SU-DHL-6 (cell line): ENCODE measurements around the gene CHMP4B.
A peak's percentile ranks its signal among the peaks of the same experiment; 100 is the strongest.

ENCODE experiments used
- H2AFZ ChIP-seq: fragments of 200-600 bp; sonication (generic); 2 replicates; pipeline ENCODE4 v1.6.1; 2014; ENCODE audit warnings: low read depth, mild to moderate bottlenecking, moderate library complexity, mixed read lengths, antibody characterized with exemption, low read length; ENCODE audit not compliant: severe bottlenecking
- H3F3A ChIP-seq: fragments of 200-600 bp; shearing (Covaris generic); 2 replicates; pipeline ENCODE4 v1.6.0; 2016; ENCODE audit warnings: antibody characterized with exemption, mild to moderate bottlenecking; ENCODE audit not compliant: insufficient read depth
- H3K27ac ChIP-seq: fragments of 200-600 bp; sonication (generic); 2 replicates; pipeline ENCODE4 v1.5.1; 2016; ENCODE audit warnings: low read depth, mild to moderate bottlenecking, low read length, moderate library complexity, mixed read lengths
- H3K27me3 ChIP-seq: fragments of 200-600 bp; sonication (generic), shearing (Covaris generic); 2 replicates; pipeline ENCODE4 v1.6.0; 2014; ENCODE audit warnings: mild to moderate bottlenecking, low read length
- H3K36me3 ChIP-seq: fragments of 200-600 bp; sonication (generic); 2 replicates; pipeline ENCODE4 v1.6.1; 2014; ENCODE audit warnings: mild to moderate bottlenecking, low read length, mixed read lengths
- H3K4me2 ChIP-seq: fragments of 300-600, 200-600 bp; shearing (Covaris generic), sonication (generic); 2 replicates; pipeline ENCODE4 v1.6.0; 2014; ENCODE audit warnings: low read length, low read depth, mild to moderate bottlenecking; ENCODE audit not compliant: poor library complexity, severe bottlenecking
- H3K4me3 ChIP-seq: fragments of 200-600 bp; sonication (generic); 2 replicates; pipeline ENCODE4 v1.5.1; 2014; ENCODE audit warnings: antibody characterized with exemption, low read length, mild to moderate bottlenecking, mixed read lengths; ENCODE audit not compliant: insufficient read depth, poor library complexity, severe bottlenecking
- H3K79me2 ChIP-seq: fragments of 200-600 bp; sonication (generic); 2 replicates; pipeline ENCODE4 v1.6.1; 2014; ENCODE audit warnings: mild to moderate bottlenecking, low read length, moderate library complexity; ENCODE audit not compliant: insufficient read depth
- H3K9ac ChIP-seq: fragments of 200-600 bp; sonication (generic); 2 replicates; pipeline ENCODE4 v1.7.0; 2014; ENCODE audit warnings: mild to moderate bottlenecking, low read length
- H3K9me2 ChIP-seq: fragments of 200-600 bp; sonication (generic); replicated peaks from 2 replicates; pipeline ENCODE4 v1.6.1; 2014; ENCODE audit warnings: low read length; ENCODE audit not compliant: insufficient read depth
- H3K9me3 ChIP-seq: fragments of 200-600 bp; sonication (generic); 2 replicates; pipeline ENCODE4 v1.6.1; 2014; ENCODE audit warnings: low read length, mixed read lengths; ENCODE audit not compliant: insufficient read depth
- H4K20me1 ChIP-seq: fragments of 200-600 bp; sonication (generic); 2 replicates; pipeline ENCODE4 v1.6.1; 2014; ENCODE audit warnings: low read depth, mild to moderate bottlenecking, antibody characterized with exemption, low read length, moderate library complexity, mixed read lengths
- EZH2phosphoT487 ChIP-seq: fragments of 200-600 bp; sonication (generic), shearing (Covaris generic); conservative IDR thresholded peaks from 2 replicates; pipeline ENCODE4 v1.6.1; 2018; ENCODE audit warnings: mild to moderate bottlenecking, antibody characterized with exemption, low read length, moderate library complexity, mixed read lengths
- TF ChIP-seq, protein P1 (sequence below): fragments of 200-600 bp; sonication (generic); IDR thresholded peaks from one replicate; pipeline ENCODE4 v1.5.1; 2017; ENCODE audit warnings: antibody characterized with exemption, mild to moderate bottlenecking, low read length, moderate library complexity; ENCODE audit not compliant: insufficient read depth, poor library complexity, severe bottlenecking

The CHMP4B gene

DNA sequence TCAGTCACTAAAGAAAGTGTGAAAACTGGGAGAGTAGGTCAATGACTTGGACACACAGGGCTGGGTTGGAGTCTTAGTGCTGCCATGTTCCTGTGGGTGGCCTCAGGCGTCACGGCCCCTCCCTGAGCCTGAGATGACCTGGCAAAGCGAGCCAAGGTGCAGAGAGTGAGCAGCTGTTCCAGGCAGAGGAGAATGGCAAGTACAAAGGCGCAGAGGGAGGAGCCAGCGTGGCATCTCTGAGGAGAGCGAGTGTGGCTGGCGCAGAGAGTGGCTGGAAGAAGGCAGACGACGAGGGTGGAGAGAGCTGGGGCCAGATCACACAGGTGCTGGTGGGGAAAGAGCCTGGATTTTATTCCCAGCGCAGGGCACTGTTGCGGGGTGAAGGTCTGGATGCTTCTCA is 20.6 kb upstream of the CHMP4B start:
- no peaks in the 10 kb centered on the region for H3K36me3 ChIP-seq
- H3K9me3 ChIP-seq: no peaks in the 10 kb centered on the region
- H3K27me3 ChIP-seq: no peaks in the 10 kb centered on the region
- H3K79me2 ChIP-seq: no peaks in the 10 kb centered on the region
- no peaks in the 10 kb centered on the region for H4K20me1 ChIP-seq
- H3K9ac ChIP-seq: no peak overlapping the region
- no peak overlapping the region for H3K27ac ChIP-seq
- no peaks in the 10 kb centered on the region for H3K9me2 ChIP-seq
- peaks cover 10% of the 10 kb centered on the region for H3F3A ChIP-seq
- no peak overlapping the region for H3K4me2 ChIP-seq
- TF ChIP-seq, protein P1, sequence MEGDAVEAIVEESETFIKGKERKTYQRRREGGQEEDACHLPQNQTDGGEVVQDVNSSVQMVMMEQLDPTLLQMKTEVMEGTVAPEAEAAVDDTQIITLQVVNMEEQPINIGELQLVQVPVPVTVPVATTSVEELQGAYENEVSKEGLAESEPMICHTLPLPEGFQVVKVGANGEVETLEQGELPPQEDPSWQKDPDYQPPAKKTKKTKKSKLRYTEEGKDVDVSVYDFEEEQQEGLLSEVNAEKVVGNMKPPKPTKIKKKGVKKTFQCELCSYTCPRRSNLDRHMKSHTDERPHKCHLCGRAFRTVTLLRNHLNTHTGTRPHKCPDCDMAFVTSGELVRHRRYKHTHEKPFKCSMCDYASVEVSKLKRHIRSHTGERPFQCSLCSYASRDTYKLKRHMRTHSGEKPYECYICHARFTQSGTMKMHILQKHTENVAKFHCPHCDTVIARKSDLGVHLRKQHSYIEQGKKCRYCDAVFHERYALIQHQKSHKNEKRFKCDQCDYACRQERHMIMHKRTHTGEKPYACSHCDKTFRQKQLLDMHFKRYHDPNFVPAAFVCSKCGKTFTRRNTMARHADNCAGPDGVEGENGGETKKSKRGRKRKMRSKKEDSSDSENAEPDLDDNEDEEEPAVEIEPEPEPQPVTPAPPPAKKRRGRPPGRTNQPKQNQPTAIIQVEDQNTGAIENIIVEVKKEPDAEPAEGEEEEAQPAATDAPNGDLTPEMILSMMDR: no peak
- H3K4me3 ChIP-seq: no peak overlapping the region
- no peak overlapping the region for H2AFZ ChIP-seq

DNA sequence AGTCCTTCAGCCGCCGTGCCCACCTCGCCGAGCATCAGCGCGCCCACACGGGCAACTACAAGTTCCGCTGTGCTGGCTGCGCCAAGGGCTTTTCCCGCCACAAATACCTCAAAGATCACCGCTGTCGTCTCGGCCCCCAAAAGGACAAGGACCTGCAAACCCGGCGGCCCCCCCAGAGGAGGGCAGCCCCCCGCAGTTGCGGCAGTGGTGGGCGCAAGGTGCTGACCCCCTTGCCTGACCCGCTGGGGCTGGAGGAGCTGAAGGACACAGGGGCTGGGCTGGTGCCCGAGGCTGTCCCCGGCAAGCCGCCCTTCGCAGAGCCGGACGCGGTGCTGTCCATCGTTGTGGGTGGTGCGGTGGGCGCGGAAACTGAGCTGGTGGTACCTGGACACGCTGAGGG is 20.1 kb upstream of the CHMP4B start:
- no peaks in the 10 kb centered on the region for H3K9me3 ChIP-seq
- no peak overlapping the region for H3K4me3 ChIP-seq
- H2AFZ ChIP-seq: no peak overlapping the region
- H3K27ac ChIP-seq: no peak overlapping the region
- H3K27me3 ChIP-seq: no peaks in the 10 kb centered on the region
- H3K79me2 ChIP-seq: no peaks in the 10 kb centered on the region
- H3F3A ChIP-seq: peaks cover 6% of the 10 kb centered on the region
- TF ChIP-seq EZH2phosphoT487: no peak
- TF ChIP-seq, protein P1: no peak
- no peak overlapping the region for H3K4me2 ChIP-seq
- no peaks in the 10 kb centered on the region for H4K20me1 ChIP-seq
- no peaks in the 10 kb centered on the region for H3K9me2 ChIP-seq
- no peak overlapping the region for H3K9ac ChIP-seq
- H3K36me3 ChIP-seq: no peaks in the 10 kb centered on the region

DNA sequence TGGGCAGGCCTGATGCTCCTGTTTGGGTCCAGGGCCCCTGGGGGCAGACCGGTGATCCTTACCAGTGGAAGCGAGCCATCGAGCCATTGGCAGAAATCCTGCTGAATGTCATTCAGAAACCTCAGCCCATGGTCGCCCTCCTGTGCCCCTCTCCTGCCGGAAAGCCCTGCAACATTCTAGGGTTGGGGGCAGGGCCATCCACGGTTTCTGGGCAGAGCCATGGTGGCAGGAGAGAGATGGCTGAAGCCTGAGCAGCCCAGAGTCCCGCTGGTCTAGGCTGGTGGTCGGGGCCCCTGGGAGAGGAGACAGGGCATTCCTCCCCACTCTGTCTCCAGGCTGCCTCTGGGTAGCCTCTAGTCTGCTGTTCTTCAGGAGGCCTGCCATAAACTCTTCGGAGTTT is 19.6 kb upstream of the CHMP4B start:
- TF ChIP-seq, protein P1: no peak
- TF ChIP-seq EZH2phosphoT487: no peak
- Histone ChIP-seq H3K9me2 (no peaks in the 10 kb centered on the region), H3K9me3 (no peaks in the 10 kb centered on the region), H3K4me2 (no peak overlapping the region), H3K79me2 (no peaks in the 10 kb centered on the region), H3K9ac (no peak overlapping the region), H2AFZ (no peak overlapping the region), H3K27ac (0 out of 2 replicates have a peak overlapping the region, but pooled peaks have one; percentile 6), H3K27me3 (no peaks in the 10 kb centered on the region), H4K20me1 (no peaks in the 10 kb centered on the region), H3K4me3 (no peak overlapping the region), H3K36me3 (no peaks in the 10 kb centered on the region), H3F3A (0 out of 2 replicates have a peak, but pooled peaks cover under 1% of the 10 kb centered on the region)
